ENCODE results near the gene SAXO1.
"Not testable (repeated sequence)": the region's sequence is repeated elsewhere in the genome, so short reads cannot be mapped to it uniquely, and the experiment has no call there.

The SAXO1 gene

DNA sequence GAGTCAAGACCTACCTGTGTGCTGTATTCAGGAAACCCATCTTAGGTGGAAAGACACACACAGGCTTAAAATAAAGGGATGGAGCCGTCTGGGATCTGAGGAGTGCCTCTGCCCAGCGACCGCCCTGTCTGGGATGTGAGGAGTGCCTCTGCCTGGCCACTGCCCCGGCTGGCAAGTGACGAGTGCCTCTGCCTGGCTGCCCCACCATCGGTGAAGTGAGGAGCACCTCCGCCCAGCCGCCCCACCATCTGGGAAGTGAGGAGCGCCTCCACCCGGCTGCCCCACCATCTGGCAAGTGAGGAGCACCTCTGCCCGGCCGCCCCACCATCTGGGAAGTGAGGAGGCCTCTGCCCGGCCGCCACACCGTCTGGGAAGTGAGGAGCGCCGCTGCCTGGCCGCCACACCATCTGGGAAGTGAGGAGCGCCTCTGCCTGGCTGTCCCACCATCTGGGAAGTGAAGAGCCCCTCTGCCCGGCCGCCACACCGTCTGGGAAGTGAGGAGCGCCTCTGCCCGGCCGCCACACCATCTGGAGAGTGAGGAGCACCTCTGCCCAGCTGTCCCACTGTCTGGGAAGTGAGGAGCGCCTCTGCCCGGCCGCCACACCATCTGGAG, 33.7 kb downstream of the SAXO1 start:
- DNase-seq (ENCODE audit: low read depth in 3 of 3) = no peak

DNA sequence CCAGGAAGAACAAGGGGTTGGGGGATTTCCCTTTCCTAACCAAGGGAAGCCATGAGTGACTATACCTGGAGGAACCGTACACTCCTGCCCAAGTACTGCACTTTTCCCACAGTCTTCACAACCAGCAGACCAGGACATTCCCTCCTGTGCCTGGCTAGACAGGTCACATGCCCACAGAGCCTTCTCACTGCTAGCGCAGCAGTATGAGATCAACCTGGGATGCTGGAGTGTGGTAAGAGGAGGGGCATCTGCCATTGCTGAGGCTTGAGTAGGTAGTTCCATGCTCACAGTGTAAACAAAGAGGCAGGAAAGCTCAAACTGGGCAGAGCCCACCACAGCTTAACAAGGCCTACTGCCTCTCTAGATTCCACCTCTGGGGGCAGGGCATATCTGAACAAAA, 35.9 kb downstream of the SAXO1 start:
- DNase-seq (ENCODE audit: low read depth in 3 of 3) = no peak

DNA sequence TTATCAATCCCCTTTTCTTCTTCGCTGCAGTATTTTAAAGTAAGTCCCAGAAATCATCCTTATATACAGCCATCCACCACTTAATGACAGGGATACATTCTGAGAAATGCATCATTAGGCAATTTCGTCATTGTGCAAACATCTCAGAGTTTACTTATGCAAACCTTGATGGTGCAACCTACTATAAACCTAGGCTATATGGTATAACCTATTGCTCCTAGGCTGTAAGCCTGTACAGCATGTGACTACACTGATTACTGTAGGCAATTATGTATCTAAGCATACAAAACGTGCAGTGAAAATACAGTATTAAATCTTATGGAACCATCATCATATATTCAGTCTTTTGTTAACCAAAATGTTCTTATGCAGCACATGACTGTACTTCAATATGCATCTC, 36.8 kb downstream of the SAXO1 start:
- no peak for DNase-seq (ENCODE audit: low read depth in 3 of 3)

DNA sequence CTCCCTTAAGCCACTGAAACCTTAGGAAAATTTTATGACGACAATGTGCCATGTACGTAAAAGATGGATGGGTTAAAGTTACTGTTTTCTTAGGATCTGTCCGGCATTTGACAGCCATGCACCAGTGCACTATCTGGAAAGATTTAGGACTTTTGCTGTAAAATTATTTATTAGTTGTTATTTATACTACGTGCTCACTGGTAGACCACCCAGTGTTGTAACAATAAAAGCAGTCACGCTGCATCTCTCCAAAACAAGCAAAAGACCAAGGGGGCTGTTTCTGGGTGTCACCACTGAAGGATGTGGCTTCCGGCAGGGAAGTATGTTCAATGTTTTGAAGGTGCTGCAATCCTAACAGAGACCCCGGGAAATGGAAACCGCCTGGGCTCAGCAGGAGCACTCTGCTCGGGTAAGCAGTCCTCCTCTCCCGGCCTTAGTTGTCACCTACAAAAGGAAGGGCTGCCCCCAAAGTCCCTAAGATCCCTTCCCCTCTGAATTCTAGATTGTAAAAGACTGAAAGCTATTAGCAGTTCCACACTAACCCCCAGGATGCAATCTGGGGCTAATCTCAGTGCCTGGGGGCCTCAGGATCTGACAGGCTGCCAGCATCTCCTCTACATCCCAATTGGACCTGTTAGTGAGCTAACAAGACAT, 38.6 kb downstream of the SAXO1 start:
- no peak for DNase-seq (ENCODE audit: low read depth in 3 of 3)

DNA sequence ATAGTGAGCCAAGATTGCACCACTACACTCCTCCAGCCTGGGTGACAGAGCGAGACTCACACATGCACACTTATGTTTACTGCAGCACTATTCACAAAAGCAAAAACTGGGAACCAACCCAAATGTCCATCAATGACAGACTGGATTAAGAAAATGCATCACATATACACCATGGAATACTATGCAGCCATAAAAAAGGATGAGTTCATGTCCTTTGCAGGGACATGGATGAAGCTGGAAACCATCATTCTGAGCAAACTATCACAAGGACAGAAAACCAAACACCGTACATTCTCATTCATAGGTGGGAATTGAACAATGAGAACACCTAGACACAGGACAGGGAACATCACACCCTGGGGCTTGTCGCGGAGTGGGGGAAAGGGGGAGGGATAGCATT, 41.8 kb downstream of the SAXO1 start:
- DNase-seq (ENCODE audit: low read depth in 3 of 3) = not testable (repeated sequence)

DNA sequence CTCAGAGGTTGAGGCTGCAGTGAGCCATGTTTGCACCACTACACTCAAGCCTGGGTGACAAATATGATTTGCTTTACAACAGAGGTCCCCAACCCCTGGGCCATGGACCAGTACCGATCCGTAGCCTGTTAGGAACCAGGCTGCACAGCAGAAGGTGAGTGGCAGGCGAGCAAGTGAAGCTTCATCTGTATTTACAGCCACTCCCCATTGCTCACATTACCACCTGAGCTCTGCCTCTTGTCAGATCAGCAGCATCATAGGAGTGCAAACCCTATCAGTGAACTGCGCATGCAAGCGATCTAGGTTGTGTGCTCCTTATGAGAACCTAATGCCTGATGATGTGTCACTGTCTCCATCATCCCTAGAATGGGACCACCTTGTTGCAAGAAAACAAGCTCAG, 42.5 kb downstream of the SAXO1 start:
- no peak for DNase-seq (ENCODE audit: low read depth in 3 of 3)

DNA sequence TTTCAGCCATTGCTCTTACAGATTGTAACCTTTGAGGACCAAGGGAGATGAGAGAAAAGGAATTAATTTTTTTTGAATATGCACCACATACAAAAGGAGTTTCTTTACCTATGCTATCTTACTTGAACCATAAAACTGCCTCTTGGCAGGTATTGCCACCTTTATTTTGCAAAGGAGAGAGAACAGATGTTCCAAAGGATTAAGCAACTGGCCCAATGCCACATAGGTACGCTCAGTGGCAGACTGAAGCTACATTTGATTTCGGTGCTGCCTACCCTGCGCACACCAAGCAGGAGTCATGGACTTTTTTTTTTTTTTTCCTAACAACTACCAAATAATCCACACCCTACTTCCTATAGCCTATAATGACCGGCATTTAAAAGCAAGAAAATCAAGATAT, 43.1 kb downstream of the SAXO1 start:
- no peak for DNase-seq (ENCODE audit: low read depth in 3 of 3)

DNA sequence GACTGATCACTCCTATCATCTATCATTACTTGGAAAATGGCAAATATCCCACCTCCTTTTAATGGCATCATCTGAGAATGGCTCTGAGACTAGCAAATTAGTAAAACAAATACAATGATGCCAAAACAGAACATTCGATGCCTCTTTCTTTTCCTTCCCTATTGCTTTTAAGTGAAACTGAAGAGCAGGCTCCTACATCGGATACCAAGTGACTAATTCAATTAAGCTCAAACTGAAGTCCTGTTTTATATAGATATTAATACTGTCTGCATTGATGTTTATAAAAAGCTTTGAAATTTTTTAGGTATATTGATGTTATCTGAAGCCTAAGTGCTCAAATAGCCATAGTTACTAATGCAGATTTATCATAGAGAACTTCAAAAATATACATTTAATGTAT, 43.9 kb downstream of the SAXO1 start:
- DNase-seq (ENCODE audit: low read depth in 3 of 3) = no peak

DNA sequence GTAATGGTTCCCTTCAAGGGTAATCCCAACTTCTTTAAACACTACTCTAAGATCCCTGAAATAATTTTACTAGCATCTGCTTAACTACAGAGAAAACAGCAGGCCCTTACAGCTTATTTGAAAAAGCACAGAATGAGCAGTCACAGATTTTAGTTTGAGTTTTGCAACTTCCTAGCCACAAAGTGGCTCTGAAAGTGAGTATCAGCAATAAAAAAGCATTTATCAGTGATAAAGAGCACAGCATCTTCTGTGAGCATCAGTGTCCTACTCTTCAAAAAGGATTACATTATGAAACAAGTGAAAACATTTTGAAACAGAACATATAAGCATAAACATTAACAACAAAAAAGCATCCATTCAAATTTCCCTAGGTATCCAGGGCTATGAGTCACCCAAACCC, 45.0 kb downstream of the SAXO1 start:
- DNase-seq (ENCODE audit: low read depth in 3 of 3) = no peak

DNA sequence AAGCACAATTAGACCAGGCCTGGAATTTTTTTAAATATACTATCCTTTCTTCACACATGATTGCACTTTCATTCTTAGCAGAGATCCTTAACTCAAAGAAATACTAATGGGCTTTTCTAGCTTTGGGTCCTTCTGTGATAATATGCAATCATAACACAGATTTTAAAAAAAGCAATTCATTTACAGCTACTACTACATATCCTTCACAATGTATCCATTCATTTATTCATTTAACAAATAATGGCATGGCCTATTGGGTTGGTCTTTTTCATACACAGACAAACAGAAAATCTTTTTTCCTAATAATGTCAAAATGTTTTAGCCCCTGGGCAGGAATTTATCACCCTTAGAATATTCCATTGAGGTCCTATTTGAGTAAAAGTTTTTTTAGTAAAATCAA, 47.0 kb downstream of the SAXO1 start:
- no peak for DNase-seq (ENCODE audit: low read depth in 3 of 3)

DNA sequence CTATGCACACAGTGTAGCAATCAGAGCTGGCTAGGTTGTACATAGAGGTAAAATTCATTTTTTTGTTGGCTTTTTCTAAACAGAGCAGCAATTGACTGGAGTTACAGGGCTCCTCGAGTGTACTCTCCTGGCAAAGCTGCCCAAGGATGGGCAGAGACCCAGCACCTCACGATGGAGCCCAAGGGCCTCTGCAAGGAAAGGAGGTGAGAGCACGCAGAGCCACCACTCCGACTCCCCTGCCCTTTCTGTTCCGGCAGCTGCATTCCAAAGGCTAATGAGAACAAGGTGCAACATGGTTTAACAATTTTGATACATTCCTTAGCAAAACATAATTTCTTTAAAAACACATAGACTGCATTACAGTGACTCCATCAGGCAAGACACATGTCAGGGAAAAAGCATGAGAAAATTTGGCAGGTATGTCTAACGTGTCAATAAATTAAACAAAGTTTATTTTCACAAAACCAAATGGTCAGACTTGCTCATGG, 47.5 kb downstream of the SAXO1 start:
- no peak for DNase-seq (ENCODE audit: low read depth in 3 of 3)

DNA sequence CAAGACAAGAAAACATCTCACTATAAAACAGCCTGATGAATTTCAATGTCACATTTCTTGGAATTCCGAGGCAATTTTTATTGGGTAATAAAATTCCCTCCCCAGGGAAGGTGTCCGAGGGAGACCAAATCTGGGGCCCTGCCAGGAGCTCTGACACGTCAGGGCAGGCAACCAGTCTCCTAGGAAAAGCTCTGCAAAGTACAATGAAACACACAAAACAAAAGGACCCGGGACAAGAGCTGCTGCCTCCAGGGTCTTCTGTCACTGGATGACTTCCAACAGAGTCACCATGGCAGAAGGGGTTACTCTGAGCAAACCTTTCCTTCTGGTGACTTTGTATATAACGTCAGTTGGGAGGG, 50.8 kb downstream of the SAXO1 start:
- no peak for DNase-seq (ENCODE audit: low read depth in 3 of 3)

DNA sequence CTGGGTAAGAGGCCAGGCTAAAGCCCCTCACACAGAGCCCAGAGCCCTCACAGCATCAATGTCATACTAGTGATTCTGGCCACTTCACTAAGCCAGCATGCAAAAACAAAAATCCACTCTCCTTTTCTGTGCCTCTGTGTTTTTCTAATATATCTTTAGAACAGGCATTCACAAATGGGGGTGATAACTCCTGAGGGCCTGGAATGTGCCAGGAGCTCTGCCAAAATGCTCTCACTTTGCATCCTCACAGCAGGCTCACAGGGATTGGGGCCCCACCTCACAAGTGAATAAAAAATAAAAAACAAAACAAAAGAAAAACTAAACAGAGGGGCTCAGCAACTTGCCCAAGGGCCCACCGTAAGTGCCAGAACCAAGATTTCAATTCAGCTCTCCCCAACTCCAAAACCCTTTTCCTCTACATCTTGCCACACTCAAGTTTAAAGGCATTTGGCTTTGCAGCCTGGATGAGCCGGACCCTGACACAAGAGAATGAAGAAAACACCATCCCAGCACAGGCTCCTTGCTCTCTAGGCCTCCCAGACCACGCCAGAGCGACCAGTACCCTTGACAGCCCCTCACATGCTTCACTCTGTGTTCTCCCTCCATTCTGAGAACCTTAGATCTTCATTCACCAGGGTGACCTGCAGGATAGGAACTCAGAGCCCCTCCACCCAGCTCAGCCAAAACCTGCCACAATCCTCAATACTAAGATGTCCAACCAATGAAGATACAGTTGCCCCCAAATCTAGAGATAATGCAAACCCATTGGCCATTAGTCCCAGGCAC, 51.3 kb downstream of the SAXO1 start:
- DNase-seq (ENCODE audit: low read depth in 3 of 3) = no peak

DNA sequence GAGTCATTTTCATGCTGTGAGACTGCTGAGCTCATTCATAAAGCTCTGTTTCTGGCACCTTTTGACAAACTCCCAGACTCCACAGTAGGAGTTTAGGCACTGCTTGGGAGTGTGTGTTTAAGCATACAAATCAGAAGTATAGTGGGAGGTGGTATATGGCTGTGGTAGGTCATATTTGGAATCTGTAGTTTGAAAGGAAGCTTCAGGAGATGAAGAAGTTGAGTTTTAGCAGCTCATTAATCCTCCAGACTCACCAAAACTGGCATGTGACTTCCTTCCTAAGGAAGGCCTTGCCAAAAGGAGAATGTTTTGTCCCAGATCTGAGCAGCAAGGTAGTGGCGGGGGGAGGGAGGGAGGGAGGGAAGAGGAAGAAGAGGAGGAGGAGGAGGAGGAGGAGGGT, 52.8 kb downstream of the SAXO1 start:
- DNase-seq (ENCODE audit: low read depth in 3 of 3) = no peak

DNA sequence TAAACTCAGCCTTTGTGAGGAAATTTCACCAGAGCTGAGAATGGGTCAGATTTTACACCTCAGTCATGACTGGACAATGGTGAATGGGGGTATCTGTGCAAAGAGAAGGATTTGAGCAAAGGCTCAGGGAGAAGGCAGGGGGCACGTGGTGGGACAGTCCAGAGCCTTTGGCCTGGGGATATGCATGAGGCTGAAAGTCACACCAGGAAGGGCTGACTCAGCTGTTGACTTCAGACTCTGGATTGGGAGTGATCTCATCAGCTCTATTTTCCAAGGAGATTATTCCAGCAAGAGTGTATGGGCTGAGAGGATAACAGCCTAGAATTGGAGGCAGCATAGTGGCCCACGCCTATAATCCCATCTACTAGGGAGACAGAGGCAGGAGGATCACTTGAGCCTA, 53.6 kb downstream of the SAXO1 start:
- DNase-seq (ENCODE audit: low read depth in 3 of 3) = no peak

DNA sequence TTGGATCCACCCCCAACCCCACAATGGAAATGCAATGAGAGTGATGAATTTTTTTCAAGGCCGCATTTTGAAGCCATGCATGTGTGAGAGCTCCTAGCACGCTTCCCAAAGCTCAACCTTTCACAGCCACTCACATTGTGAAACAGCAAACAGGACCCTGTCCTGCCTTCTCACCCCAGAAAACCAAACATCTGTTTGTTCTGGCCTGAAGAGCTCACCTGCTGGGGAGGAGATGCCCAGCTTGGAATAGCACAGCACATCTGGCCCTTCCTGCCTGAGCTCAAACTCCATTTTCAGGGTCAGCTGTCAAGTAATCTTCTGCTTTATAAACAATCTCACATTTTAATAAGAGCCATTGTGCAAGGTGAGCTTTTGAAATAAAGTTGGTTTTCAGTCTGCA, 54.8 kb downstream of the SAXO1 start:
- no peak for DNase-seq (ENCODE audit: low read depth in 3 of 3)

DNA sequence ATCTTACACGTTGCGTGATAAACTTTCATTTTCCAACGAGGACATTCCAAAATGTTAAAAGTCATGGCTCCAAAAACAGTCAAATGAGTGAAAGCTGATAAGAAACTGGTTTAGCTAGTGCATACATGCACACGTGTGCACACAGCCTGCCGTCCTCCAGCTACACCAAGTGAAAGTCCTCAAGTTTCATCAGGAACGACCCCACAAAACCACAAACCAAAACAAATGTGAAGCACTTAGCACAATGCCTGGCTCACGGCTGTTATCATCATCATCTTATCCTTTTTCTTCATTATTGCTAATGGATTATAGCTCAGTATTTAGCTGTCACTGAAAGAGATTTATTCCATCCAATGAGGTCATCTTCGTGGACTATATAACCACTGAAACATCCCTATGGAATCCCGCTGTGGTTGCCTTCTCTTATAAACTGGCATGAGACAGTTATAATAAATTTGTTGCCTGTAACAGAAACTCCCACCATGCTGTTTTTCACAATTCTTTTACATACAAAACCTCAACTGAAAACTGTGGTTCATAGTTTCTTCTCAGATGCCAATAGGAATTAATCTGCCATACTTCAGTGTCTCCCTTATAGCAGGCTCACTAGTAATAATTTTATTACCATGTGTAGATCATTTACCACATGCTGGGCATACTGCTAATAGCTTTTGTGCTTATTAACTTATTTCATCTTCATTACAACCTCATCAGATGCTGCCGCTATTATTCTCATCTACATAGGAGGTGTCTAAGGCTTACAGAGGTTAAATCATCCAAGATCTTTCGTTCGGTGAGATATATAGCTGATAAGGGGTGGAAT, 56.1 kb downstream of the SAXO1 start:
- DNase-seq (ENCODE audit: low read depth in 3 of 3) = no peak

DNA sequence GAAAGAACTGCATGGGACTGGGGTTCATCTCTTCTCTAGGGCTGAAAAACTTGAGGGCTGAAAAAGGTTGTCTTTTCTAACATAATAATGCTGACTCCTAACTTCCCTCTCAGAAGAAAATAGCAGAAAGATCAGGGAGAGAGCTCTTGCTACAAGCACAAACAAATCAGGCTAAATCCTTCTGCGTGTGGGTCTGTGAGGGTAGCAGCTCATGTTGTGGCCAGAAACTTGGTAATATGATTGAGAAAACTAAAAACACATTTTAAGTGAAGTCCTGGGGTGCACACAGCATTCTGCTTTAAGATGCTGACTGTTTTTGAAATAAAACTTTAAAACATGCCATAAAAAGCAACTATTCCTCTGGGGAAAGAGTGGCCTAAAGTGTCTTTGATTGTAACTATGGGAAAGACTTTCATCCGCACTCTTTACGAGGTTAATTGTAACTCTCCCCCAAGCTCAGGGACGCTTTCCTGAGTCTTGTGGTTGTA, 56.7 kb downstream of the SAXO1 start:
- DNase-seq (ENCODE audit: low read depth in 3 of 3) = no peak

DNA sequence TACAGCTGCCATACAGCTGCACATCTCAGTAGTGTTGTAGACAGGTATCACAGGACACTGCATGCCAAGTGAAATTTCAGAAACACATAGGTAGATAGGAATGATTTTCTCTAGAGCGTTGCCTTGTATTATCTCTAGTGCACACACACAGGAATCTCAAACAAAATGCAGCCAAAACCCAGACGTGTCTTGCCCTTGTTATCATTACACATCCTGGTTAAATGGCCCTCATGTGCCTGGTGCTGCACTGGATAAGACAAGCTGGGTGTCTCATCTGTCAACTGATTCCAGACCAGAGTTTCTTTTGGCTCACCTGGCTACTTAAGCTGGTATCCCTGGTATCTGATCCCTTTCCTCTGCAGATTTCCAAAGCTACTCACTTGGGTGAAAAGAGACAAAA, 59.7 kb downstream of the SAXO1 start:
- no peak for DNase-seq (ENCODE audit: low read depth in 3 of 3)

DNA sequence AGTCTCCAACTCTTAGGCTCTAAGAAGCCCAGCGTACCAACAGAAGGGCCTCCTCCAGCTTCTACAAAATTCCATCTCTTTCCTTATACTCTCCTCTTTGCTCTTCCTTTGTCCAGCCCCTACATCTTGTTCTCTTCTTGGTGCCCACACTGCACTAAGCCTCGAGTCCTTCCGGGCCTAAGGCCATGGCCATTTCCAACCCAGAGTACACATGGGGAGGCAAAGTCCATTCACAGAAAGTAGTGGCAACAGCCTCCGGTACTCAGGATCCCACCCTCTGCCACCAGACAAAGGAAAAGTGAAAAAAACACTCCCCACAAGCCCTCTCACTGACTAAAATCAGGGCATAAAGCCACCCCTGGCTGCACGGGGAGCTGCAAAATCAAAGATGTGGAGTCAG, 60.3 kb downstream of the SAXO1 start:
- DNase-seq (ENCODE audit: low read depth in 3 of 3) = no peak

DNA sequence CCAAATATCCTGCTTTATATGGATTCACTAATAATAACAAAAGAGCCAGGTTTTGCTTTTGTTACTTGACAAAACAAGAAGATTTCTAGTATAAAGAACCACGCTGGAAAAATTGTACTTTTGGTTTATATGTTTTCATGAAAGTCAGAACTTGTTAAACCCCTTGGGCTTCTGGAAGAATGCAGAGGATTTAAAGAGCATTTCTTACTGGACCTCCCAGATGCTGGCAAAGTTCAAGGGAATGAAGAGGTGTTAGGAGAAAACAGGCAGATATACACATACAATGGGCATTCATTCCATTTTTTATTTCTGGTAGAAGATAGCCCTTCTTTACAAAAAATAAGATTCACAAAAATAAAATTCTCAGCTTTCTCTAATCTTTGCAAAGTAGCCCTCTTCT, 61.1 kb downstream of the SAXO1 start:
- no peak for DNase-seq (ENCODE audit: low read depth in 3 of 3)

DNA sequence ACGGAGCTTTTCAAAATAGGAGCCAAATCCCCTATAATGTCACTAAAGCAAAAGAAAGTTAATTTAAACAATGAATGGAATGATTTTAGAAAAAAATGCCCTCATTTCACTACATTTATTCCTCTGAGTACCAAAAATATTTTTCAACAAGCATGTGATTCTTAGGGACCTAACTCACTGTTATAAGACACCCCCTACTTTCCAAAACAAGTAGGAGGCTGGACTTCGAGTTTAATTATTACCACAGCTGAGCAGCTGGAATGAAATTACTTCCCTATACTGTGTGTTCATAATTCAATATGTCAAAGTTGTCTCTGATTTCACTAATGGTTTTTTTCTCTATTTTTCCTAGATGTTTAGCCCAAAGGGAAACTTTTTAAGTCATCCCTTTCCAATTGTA, 61.6 kb downstream of the SAXO1 start:
- no peak for DNase-seq (ENCODE audit: low read depth in 3 of 3)
